T-helper 1 cell (primary cell): ENCODE measurements around the gene M6PR.
"Not testable (repeated sequence)": the region's sequence is repeated elsewhere in the genome, so short reads cannot be mapped to it uniquely, and the experiment has no call there.

Experiments
- DNase-seq, 5 donors: peaks; one replicate each; pipeline ENCODE4 v3.0.0-alpha.2; 2012 to 2020

Gene M6PR

DNA sequence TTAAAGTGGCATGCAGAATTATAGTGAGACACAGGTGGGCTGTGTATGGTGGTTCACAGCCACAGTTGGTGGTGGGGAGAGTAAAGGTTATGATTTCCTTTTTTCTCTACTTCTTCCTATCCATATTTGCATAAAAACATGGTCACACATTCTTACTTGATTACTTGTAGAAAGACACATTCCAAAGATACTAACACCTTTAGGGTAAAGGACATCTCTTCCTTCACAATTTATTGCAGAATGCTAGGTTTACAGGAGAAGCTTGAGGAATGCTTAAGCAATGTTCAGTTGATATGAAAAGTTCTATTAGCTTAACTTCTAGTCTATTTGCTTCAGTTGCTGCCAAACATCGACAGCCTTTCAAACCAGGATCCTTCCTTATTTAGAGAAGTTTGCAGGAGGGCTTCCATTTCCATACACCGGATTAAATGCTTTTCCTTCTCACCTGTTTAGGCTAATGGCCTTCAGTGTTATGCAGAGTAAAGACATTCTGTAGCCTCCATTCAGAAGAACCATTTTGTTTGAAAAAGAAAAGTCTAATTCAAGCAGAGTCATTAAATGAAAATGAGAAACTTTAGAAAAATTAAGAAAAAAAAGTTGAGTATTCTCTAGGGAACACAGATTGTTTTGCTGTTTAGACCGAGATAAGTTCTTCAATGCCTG is 37.7 kb downstream of the M6PR start:
- no peak for DNase-seq

DNA sequence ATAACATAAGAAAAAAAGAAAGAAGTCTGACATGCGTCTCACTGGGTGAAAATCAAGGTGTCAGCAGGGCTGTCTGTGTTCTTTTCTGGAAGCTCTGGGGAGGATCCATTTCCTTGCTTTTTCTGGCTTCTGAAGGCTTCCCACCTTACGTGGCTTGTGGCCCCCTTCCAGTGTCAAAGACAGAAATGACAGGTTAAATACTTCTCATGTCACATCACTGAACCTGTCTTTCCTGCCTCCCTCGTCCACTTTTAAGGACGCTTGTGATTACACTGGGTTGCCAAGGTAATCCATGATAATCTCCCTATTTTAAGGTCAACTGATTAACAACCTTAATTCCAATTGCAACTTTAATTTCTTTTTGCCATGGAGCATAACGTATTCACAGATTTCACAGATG is 39.7 kb downstream of the M6PR start:
- DNase-seq = no peak

DNA sequence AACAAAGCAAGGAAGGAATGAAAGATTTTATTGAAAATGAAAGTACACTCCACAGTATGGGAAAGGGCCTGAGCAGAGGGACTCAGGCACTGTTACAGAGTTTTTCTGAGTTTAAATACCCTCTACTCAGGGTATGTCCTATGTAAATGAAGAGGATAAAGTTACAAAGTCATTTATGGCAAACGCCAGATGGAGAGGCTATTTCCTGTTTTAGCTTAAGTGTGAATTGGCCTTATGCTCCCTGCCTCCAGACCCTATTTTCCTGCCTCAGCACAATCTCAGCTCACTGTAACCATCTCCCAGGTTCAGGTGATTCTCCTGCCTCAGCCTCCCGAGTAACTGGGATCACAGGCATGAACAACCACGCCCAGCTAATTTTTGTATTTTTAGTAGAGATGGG is 41.9 kb downstream of the M6PR start:
- no peak for DNase-seq

DNA sequence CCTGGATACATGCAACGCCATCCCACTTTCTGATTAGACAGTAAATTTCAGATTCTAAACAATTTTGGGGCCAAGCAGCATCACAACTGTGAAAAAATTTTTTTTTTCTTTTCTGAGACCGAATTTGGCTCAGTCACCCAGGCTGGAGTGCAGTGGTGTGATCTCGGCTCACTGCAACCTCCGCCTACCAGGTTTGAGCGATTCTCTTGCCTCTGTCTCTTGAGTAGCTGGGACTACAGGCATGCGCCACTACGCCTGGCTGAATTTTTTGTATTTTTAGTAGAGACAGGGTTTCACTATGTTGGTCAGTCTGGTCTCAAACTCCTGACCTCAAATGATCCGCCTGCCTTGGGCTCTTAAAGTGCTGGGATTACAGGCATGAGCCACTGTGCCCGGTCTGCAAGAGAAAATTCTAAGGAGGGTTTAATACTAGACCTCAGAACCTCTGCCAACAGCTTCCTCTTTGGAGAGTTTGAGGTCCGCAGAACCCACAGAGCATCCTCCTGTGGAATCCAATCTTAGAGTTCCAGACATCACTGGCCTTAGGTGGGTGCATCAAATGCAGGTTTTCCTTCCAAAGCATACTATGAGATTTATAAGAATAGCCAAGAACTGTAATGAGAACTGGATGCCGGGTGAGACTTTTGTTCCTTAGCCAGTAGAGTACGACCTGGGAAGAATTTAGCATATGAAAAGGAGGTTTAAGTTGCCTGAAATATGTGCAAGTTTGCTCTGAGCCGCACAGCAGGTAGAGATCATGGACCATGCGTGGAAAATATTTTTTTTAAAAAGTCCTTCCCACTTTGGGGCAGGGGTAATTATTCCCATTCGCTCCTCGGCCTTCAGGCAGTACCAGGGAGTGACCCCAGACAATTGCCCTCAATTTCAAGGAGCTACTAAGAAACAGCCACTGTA is 42.9 kb downstream of the M6PR start:
- DNase-seq = no peak

DNA sequence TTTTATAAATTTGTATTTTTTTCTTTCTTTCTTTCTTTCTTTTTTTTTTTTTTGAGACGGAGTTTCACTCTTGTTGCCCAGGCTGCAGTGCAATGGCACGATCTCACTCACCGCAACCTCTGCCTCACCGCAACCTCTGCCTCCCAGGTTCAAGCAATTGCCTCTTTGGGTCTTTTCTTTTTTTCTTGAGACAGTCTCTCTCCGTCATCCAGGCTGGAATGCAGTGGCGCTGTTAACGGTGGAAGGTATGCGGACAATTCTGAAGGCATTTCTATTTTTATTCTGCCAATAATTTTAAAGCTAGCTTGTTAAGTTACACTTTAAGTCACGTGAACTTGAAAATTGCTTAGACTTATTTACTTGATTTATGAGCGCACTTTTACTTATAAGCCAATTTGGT is 43.9 kb downstream of the M6PR start:
- no peak for DNase-seq

DNA sequence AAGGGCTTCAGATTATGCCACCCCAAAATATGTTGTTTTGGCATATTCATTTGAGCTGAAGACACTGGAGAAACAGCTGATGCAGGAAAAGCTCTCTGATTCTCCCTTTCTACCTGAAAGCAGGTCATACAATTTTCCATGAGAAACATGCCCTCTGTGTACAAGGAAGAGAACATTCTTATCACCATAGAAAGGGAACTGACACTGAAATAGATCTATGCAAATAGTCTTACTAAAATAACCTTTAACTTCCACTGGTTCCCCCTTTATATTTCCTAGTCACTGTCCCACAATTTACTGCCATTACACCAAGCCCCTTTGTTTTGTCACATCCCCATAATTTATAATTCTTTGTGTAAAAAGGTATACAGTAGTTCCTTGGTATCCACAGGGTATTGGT is 44.8 kb downstream of the M6PR start:
- no peak for DNase-seq

DNA sequence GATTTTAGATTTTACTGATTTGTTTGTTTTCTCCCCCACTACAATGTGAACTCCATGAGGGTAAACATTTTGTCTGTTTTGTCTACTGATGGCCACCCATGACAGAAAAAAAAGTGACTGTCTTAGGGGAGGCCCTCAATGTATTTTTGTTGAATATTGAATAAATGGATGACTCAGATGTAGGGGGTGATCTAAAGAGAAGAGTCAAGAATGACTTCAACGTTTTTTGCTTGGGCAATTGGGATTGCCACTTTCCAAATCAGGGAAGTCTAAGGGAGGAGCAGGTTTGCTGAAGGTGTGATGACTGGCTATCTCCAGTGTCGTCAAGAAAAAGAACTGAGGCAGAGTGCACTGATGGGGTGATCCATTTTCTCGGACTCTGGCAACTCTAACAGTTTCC is 45.8 kb downstream of the M6PR start:
- no peak for DNase-seq

DNA sequence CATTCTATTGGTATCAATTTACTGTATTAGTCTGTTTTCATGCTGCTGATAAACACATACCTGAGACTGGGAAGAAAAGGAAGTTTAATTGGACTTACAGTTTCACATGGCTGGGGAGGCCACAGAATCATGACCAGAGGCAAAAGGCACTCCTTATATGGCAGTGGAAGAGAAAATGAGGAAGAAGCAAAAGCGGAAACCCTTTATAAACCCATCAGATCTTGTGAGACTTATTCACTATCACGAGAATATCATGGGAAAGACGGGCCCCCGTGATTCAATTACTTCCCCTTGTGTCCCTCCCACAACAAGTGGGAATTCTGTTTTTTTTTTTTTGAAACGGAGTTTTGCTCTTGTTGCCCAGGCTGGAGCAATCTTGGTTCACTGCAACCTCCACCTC is 46.7 kb downstream of the M6PR start:
- not testable (repeated sequence) for DNase-seq

DNA sequence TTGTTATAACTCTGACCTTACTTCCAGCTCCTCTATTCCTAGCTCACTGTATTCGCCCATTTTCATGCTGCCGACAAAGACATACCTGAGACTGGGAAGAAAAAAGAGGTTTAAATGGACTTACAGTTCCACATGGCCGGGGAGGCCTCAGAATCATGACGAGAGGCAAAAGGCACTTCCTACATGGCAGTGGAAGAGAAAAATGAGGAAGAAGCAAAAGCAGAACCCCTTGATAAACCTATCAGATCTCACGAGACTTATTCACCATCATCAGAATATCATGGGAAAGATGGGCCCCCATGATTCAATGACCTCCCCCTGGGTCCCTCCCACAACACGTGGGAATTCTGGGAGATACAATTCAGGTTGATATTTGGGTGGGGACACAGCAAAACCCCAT is 49.6 kb downstream of the M6PR start:
- DNase-seq = no peak

DNA sequence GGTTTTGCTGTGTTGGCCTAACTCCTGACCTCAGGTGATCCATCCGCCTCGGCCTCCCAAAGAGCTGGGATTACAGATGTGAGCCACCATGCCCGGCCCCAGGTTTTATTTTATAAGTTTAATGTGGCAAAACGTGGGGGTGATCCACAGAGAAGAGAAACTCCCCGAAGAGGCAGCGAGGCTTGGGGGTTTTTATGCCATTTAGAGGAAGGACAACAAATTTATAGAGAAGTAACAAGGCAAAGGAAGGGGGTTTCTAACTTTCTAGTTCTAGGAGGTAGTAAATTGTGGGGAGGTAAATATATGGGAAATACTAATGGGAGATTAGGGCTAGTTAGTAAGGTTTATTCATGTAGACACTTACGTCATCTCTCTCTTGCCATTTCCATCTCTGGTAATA is 52.4 kb downstream of the M6PR start:
- DNase-seq = no peak

DNA sequence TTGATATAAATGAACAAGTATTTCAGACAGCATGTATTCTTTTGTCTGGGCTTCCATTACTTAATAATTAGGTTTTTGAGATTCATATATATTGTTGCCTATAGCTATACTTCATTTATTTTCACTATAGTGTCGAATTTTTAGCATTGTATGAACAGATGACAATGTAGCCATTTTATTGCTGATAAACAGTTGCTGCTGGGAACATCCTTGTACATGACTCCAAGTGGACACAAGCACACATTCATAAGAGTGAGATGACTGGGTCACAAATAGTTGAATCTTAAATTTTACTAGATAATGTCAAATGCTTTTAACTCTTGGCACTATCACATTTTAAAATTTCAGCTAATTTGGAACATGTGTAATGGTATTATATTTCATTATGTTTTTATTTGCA is 54.5 kb downstream of the M6PR start:
- no peak for DNase-seq

DNA sequence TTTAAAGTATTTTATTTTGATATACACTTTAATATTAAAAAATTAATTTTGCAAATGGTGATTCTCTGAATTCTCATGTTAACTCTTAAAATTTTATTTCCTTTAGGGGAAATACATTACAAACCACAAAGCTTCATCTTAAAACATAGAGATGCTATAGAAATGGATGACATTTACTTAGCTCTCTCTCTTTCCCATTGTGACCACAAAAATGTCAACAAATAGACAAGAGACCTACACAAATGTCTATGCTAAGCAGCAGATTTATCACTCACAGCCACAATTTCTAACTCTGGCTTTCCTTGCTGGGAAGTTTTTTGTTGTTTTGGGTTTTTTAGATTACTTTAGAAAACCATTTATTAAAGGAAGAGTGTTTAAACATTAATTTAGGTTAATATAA is 55.1 kb downstream of the M6PR start:
- DNase-seq = no peak

DNA sequence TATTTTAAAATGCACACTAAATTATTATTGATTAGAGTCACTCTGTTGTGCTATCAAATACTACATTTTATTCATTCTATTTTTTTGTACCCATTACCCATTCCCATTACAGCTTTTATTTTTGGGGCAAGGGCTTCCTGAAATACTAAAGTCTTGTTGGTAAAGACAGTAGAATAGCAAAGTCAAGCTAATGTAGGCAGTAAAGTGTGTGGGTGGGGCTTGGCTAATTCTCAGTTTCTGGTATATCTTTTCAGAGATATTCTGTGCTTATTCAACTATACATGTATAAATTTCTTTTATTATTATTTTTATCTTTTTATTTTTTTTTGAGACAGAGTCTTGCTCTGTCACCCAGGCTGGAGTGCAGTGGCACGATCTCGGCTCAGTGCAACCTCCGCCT is 57.5 kb downstream of the M6PR start:
- DNase-seq = no peak
